IMR-90 (cell line): Measurements from ENCODE around the gene ZC2HC1B. TPM values are rescaled to one million over a fixed set of nuclear protein-coding genes. Genes with fewer than 3 reads are reported as not detected.

Experiments used
- ATAC-seq: fragments of 200-7000 bp; cut with Tn5 transposase; 2 replicates; pipeline ENCODE4 v1.9.1; 2020; ENCODE audit warnings: low read depth, mild to moderate bottlenecking, moderate library complexity
- BruUV-seq: library from RNA; stranded (reverse); fragments of 400-500 nt; replicated peaks from 2 replicates; lab custom pipeline; 2021; lab: Mats Ljungman, UMichigan
- CTCF ChIA-PET: fragments of 300-600 bp; formaldehyde crosslinking; extraction: SDS; loops from one replicate; lab custom pipeline; 2021; ENCODE audit warnings: antibody characterized with exemption; lab: Yijun Ruan, JAX
- POLR2A ChIA-PET: fragments of 300-600 bp; sonication (Branson Sonifier 250); formaldehyde crosslinking; loops from one replicate; lab custom pipeline; 2022; ENCODE audit warnings: antibody characterized with exemption; ENCODE audit not compliant: unreplicated experiment; lab: Charles Lee
- DNase-seq: peaks from one replicate; pipeline ENCODE4 v3.0.0; 2013
- H2AFZ ChIP-seq: replicated peaks from 2 replicates; pipeline ENCODE3; 2013; ENCODE audit warnings: low read length, mild to moderate bottlenecking; ENCODE audit not compliant: poor library complexity
- H2AK5ac ChIP-seq: 2 replicates; pipeline ENCODE4 v1.6.1; 2013; ENCODE audit warnings: low read depth, low read length, inconsistent platforms
- H2AK9ac ChIP-seq: replicated peaks from 2 replicates; pipeline ENCODE3; 2013; ENCODE audit warnings: mild to moderate bottlenecking, low read depth, low read length, moderate library complexity; ENCODE audit not compliant: poor library complexity
- H2BK120ac ChIP-seq: 2 replicates; pipeline ENCODE4 v1.6.1; 2013; ENCODE audit warnings: low read depth, low read length, inconsistent platforms
- H2BK15ac ChIP-seq: 3 replicates; pipeline ENCODE4 v1.6.1; 2013; ENCODE audit warnings: low read depth, low read length, inconsistent platforms
- H2BK20ac ChIP-seq: 2 replicates; pipeline ENCODE4 v1.6.1; 2013; ENCODE audit warnings: low read depth, mild to moderate bottlenecking, inconsistent platforms, low read length, moderate library complexity
- H2BK5ac ChIP-seq: 2 replicates; pipeline ENCODE4 v1.6.1; 2013; ENCODE audit warnings: mild to moderate bottlenecking, low read depth, low read length, inconsistent platforms; ENCODE audit not compliant: poor library complexity, severe bottlenecking
- H3K14ac ChIP-seq: replicated peaks from 2 replicates; pipeline ENCODE4 v1.6.1; 2013; ENCODE audit warnings: low read depth, low read length, inconsistent platforms
- H3K18ac ChIP-seq: 2 replicates; pipeline ENCODE4 v1.6.1; 2013; ENCODE audit warnings: low read depth, low read length, control low read depth
- H3K23ac ChIP-seq: 2 replicates; pipeline ENCODE4 v1.6.1; 2013; ENCODE audit warnings: low read depth, low read length, inconsistent platforms
- H3K27ac ChIP-seq: 2 replicates; pipeline ENCODE4 v1.5.1; 2013; ENCODE audit warnings: mild to moderate bottlenecking, control low read depth, low read length; ENCODE audit not compliant: insufficient read depth
- H3K27me3 ChIP-seq: 2 replicates; pipeline ENCODE4 v1.6.1; 2013; ENCODE audit warnings: low read length; ENCODE audit not compliant: control insufficient read depth, insufficient read depth
- H3K36me3 ChIP-seq: 2 replicates; pipeline ENCODE4 v1.6.1; 2013; ENCODE audit warnings: low read length, mixed read lengths; ENCODE audit not compliant: control insufficient read depth, insufficient read depth
- H3K4ac ChIP-seq: 2 replicates; pipeline ENCODE4 v1.6.1; 2013; ENCODE audit warnings: low read depth, low read length, inconsistent platforms
- H3K4me1 ChIP-seq: 2 replicates; pipeline ENCODE4 v1.6.1; 2013; ENCODE audit warnings: low read length, mixed read lengths; ENCODE audit not compliant: control insufficient read depth, insufficient read depth
- H3K4me2 ChIP-seq: 2 replicates; pipeline ENCODE4 v1.6.1; 2013; ENCODE audit warnings: low read depth, mild to moderate bottlenecking, control low read depth, low read length, moderate library complexity
- H3K4me3 ChIP-seq: 2 replicates; pipeline ENCODE4 v1.5.1; 2013; ENCODE audit warnings: low read depth, mild to moderate bottlenecking, control low read depth, low read length, moderate library complexity; ENCODE audit not compliant: insufficient read depth
- H3K56ac ChIP-seq: 2 replicates; pipeline ENCODE4 v1.6.1; 2013; ENCODE audit warnings: low read length, inconsistent platforms; ENCODE audit not compliant: insufficient read depth; ENCODE audit errors: extremely low read depth
- H3K79me1 ChIP-seq, 2 experiments: 2 replicates each; pipeline ENCODE4 v1.6.1; 2013; ENCODE audit warnings: low read length in 2 of 2, inconsistent platforms in 1 of 2, low read depth in 1 of 2
- H3K9ac ChIP-seq: 2 replicates; pipeline ENCODE4 v1.6.1; 2013; ENCODE audit warnings: low read depth, low read length, control low read depth
- H3K9me1 ChIP-seq: 2 replicates; pipeline ENCODE4 v1.6.1; 2013; ENCODE audit warnings: low read length, inconsistent platforms; ENCODE audit not compliant: insufficient read depth
- H3K9me3 ChIP-seq: 2 replicates; pipeline ENCODE4 v1.6.1; 2013; ENCODE audit warnings: low read length; ENCODE audit not compliant: control insufficient read depth, insufficient read depth
- H4K20me1 ChIP-seq: 2 replicates; pipeline ENCODE4 v1.6.1; 2013; ENCODE audit warnings: low read length, inconsistent platforms; ENCODE audit not compliant: insufficient read depth
- H4K5ac ChIP-seq: 2 replicates; pipeline ENCODE4 v1.6.1; 2013; ENCODE audit warnings: mild to moderate bottlenecking, low read depth, low read length, control low read depth
- H4K8ac ChIP-seq, 2 experiments: 2 replicates each; pipeline ENCODE4 v1.6.1; 2013; ENCODE audit warnings: low read depth in 2 of 2, low read length in 2 of 2, control low read depth in 1 of 2, inconsistent platforms in 1 of 2
- H4K91ac ChIP-seq: 2 replicates; pipeline ENCODE4 v1.6.1; 2013; ENCODE audit warnings: low read depth, low read length, inconsistent platforms; ENCODE audit not compliant: insufficient read depth
- BHLHE40 ChIP-seq: fragments of 150-350 bp; IDR thresholded peaks from 2 replicates; pipeline ENCODE4 v1.6.1; 2016; ENCODE audit warnings: mild to moderate bottlenecking, low read depth, low read length
- CEBPB ChIP-seq: IDR thresholded peaks from 2 replicates; pipeline ENCODE4 v1.6.1; 2012; ENCODE audit warnings: low read depth, low read length, improper control_type of control experiment
- CHD1 ChIP-seq: IDR thresholded peaks from 2 replicates; pipeline ENCODE4 v1.6.1; 2012; ENCODE audit warnings: low read depth, low read length, improper control_type of control experiment
- FOS ChIP-seq: fragments of 150-350 bp; IDR thresholded peaks from 2 replicates; pipeline ENCODE4 v1.6.1; 2016; ENCODE audit warnings: low read depth, low read length
- MAFK ChIP-seq: IDR thresholded peaks from 2 replicates; pipeline ENCODE4 v1.6.1; 2012; ENCODE audit warnings: low read depth, low read length, improper control_type of control experiment
- MAZ ChIP-seq: IDR thresholded peaks from 2 replicates; pipeline ENCODE4 v1.6.1; 2012; ENCODE audit warnings: low read depth, mild to moderate bottlenecking, low read length, improper control_type of control experiment, moderate library complexity, borderline replicate concordance
- MXI1 ChIP-seq: IDR thresholded peaks from 2 replicates; pipeline ENCODE4 v1.6.1; 2012; ENCODE audit warnings: low read depth, mild to moderate bottlenecking, low read length, moderate library complexity, borderline replicate concordance
- NFE2L2 ChIP-seq: fragments of 150-350 bp; IDR thresholded peaks from 2 replicates; pipeline ENCODE4 v1.6.1; 2016; ENCODE audit warnings: low read depth, mild to moderate bottlenecking, low read length
- POLR2A ChIP-seq: IDR thresholded peaks from 2 replicates; pipeline ENCODE4 v1.6.1; 2012; ENCODE audit warnings: mild to moderate bottlenecking, low read depth, low read length
- RAD21 ChIP-seq: IDR thresholded peaks from 2 replicates; pipeline ENCODE4 v1.6.1; 2012; ENCODE audit warnings: low read length, improper control_type of control experiment
- RCOR1 ChIP-seq: IDR thresholded peaks from 2 replicates; pipeline ENCODE4 v1.6.1; 2012; ENCODE audit warnings: mild to moderate bottlenecking, low read length, improper control_type of control experiment; ENCODE audit not compliant: insufficient replicate concordance
- RFX5 ChIP-seq: IDR thresholded peaks from 2 replicates; pipeline ENCODE4 v1.8.0; 2012; ENCODE audit warnings: low read depth, mild to moderate bottlenecking, low read length, moderate library complexity
- SMC3 ChIP-seq: fragments of 150-350 bp; IDR thresholded peaks from 2 replicates; pipeline ENCODE4 v1.6.1; 2016; ENCODE audit warnings: low read depth, mild to moderate bottlenecking, antibody characterized with exemption, low read length, moderate library complexity
- USF2 ChIP-seq: fragments of 150-350 bp; IDR thresholded peaks from 2 replicates; pipeline ENCODE4 v1.6.1; 2017; ENCODE audit warnings: mild to moderate bottlenecking, antibody characterized with exemption, low read length, low read depth
- WGBS, 2 experiments: methylation state at CpG; one replicate each; pipeline versions ENCODE4 v1.1.5 to v1.1.7; 2013; ENCODE audit warnings: missing lambda C conversion rate in 2 of 2; ENCODE audit not compliant: insufficient read length in 1 of 2; ENCODE audit errors: extremely low coverage in 2 of 2; 5-methylcytosine and 5-hydroxymethylcytosine counted together
- dilution Hi-C: fragments of 300-500 bp; cut with HindIII; formaldehyde crosslinking; loops from one replicate; pipeline ENCODE4 v1.14.3; 2018; ENCODE audit warnings: low sequenced_read_pairs; ENCODE audit not compliant: unreplicated experiment
- in situ Hi-C: fragments of 300-500 bp; cut with MboI; formaldehyde crosslinking; loops from 3 replicates; pipeline ENCODE4 v1.14.3; 2019; ENCODE audit warnings: low sequenced_read_pairs, inconsistent platforms, mixed read lengths
- intact Hi-C: fragments of 100-400 bp; cut with micrococcal nuclease; formaldehyde crosslinking; loops from 2 replicates; pipeline ENCODE4 v1.10.0; 2022
- polyA plus RNA-seq, 3 experiments: library from polyadenylated mRNA; depleted of rRNA; stranded (reverse); fragments of >200 nt; gene quantifications; 2 replicates each; pipeline ENCODE4 v1.2.3, GENCODE V29; 2012; ENCODE audit warnings: low replicate concordance in 1 of 3
- total RNA-seq: library from RNA; depleted of rRNA; stranded (reverse); fragments of >200 nt; gene quantifications from 2 replicates; pipeline ENCODE4 v1.2.3, GENCODE V29; 2012
- TF ChIP-seq, protein P1 (sequence below): fragments of 150-350 bp; IDR thresholded peaks from 2 replicates; pipeline ENCODE4 v1.6.1; 2016; ENCODE audit warnings: low read depth, mild to moderate bottlenecking, low read length, moderate library complexity, borderline replicate concordance
- TF ChIP-seq, protein P2 (sequence below): conservative IDR thresholded peaks from 2 replicates; pipeline ENCODE4 v1.5.1; 2012; ENCODE audit warnings: mild to moderate bottlenecking, low read depth, low read length, improper control_type of control experiment

ZC2HC1B gene
- total and polyA plus RNA-seq, 2 of the 4 experiments (the other 2 are of a cell fraction): not detected

GRCh38 chr6:143949535-143949934 lies 85.3 kb downstream of the ZC2HC1B start:
- Histone ChIP-seq H2BK5ac (no peak overlapping the region), H4K5ac (no peak overlapping the region), H3K4me2 (no peak overlapping the region), H3K9me1 (no peaks in the 10 kb centered on the region), H4K91ac (no peak overlapping the region), H3K18ac (no peak overlapping the region), H2BK120ac (no peak overlapping the region), H3K79me1 (no peaks in the 10 kb centered on the region), H2AK9ac (no peak overlapping the region), H2BK20ac (no peak overlapping the region), H4K8ac (no peak overlapping the region), H3K4me1 (no peaks in the 10 kb centered on the region), H4K20me1 (no peaks in the 10 kb centered on the region), H3K56ac (no peak overlapping the region), H3K4me3 (no peak overlapping the region), H3K9me3 (no peaks in the 10 kb centered on the region), H3K23ac (no peak overlapping the region), H3K14ac (no peak overlapping the region), H3K9ac (no peak overlapping the region), H2BK15ac (no peak overlapping the region), H3K27me3 (0 out of 2 replicates have a peak, but pooled peaks cover 2% of the 10 kb centered on the region), H3K4ac (no peak overlapping the region), H2AK5ac (no peak overlapping the region), H3K36me3 (peaks cover 16% of the 10 kb centered on the region), H2AFZ (no peak overlapping the region), H3K27ac (no peak overlapping the region)
- in situ Hi-C loops (no loop called here), dilution Hi-C loops (no loop called here), intact Hi-C loops (loop anchor here (10.0 kb wide), 1 partner anchor 255 kb away; no protein-coding TSS in a partner anchor)
- BruUV-seq: no TSS peak
- POLR2A ChIA-PET: no interaction called here
- ATAC-seq: no peak
- no CpG with 5 or more reads among the region's 1 CpG for WGBS, 2 experiments
- CTCF ChIA-PET: no interaction called here
- no peak for DNase-seq
- TF ChIP-seq BHLHE40 (no peak), RCOR1 (no peak), MAZ (no peak), USF2 (no peak), POLR2A (no peak), SMC3 (no peak), MXI1 (no peak), MAFK (no peak), CEBPB (no peak), RAD21 (no peak), RFX5 (no peak), FOS (no peak), NFE2L2 (no peak), CHD1 (no peak)
- TF ChIP-seq, protein P1, sequence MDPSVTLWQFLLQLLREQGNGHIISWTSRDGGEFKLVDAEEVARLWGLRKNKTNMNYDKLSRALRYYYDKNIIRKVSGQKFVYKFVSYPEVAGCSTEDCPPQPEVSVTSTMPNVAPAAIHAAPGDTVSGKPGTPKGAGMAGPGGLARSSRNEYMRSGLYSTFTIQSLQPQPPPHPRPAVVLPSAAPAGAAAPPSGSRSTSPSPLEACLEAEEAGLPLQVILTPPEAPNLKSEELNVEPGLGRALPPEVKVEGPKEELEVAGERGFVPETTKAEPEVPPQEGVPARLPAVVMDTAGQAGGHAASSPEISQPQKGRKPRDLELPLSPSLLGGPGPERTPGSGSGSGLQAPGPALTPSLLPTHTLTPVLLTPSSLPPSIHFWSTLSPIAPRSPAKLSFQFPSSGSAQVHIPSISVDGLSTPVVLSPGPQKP: no peak
- TF ChIP-seq, protein P2, sequence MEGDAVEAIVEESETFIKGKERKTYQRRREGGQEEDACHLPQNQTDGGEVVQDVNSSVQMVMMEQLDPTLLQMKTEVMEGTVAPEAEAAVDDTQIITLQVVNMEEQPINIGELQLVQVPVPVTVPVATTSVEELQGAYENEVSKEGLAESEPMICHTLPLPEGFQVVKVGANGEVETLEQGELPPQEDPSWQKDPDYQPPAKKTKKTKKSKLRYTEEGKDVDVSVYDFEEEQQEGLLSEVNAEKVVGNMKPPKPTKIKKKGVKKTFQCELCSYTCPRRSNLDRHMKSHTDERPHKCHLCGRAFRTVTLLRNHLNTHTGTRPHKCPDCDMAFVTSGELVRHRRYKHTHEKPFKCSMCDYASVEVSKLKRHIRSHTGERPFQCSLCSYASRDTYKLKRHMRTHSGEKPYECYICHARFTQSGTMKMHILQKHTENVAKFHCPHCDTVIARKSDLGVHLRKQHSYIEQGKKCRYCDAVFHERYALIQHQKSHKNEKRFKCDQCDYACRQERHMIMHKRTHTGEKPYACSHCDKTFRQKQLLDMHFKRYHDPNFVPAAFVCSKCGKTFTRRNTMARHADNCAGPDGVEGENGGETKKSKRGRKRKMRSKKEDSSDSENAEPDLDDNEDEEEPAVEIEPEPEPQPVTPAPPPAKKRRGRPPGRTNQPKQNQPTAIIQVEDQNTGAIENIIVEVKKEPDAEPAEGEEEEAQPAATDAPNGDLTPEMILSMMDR: no peak
